Neural progenitor cell (in vitro differentiated cells): ENCODE results near the gene OGDH.

Experiments
- CTCF ChIP-seq: fragments of 200-600 bp; sonication (generic); IDR thresholded peaks from 2 replicates; pipeline ENCODE4 v1.5.1; 2017; ENCODE audit warnings: antibody characterized with exemption, mild to moderate bottlenecking
- EZH2 ChIP-seq: fragments of 200-600 bp; sonication (generic); IDR thresholded peaks from 2 replicates; pipeline ENCODE4 v1.6.1; 2017; ENCODE audit warnings: antibody characterized with exemption, mild to moderate bottlenecking, moderate library complexity

GRCh38 chr7:44735403-44736165 lies 129.2 kb downstream of the OGDH start:
- TF ChIP-seq CTCF = no peak
- TF ChIP-seq EZH2 = no peak
